Keratinocyte (primary cell): Measurements from ENCODE around the gene RAI1.

Source experiments
- CTCF ChIP-seq, 3 experiments: IDR thresholded peaks in 1 of 3; conservative IDR thresholded peaks in 1 of 3; optimal IDR thresholded peaks in 1 of 3; 2 replicates in 2 of 3; 3 replicates in 1 of 3; pipeline versions ENCODE3 to v1.5.1; 2011; ENCODE audit warnings: low read length in 3 of 3, mild to moderate bottlenecking in 3 of 3, moderate library complexity in 2 of 3, control low read depth in 1 of 3, inconsistent platforms in 1 of 3; ENCODE audit not compliant: insufficient read depth in 2 of 3; ENCODE audit errors: extremely low read depth in 1 of 3
- EZH2 ChIP-seq: IDR thresholded peaks from one replicate; pipeline ENCODE4 v1.6.1; 2012; ENCODE audit warnings: inconsistent platforms, mild to moderate bottlenecking, low read length, moderate library complexity

- no peak for TF ChIP-seq EZH2
- no peak for TF ChIP-seq CTCF (optimal IDR thresholded peaks at IDR 0.05 in 1 of 3, IDR thresholded peaks at IDR 0.05 in 1 of 3, conservative IDR thresholded peaks at IDR 0.05 in 1 of 3; ENCODE audit: extremely low read depth in 1 of 3, insufficient read depth in 2 of 3, low read length in 3 of 3)
These were observed 176.2 kb downstream of the RAI1 start for GRCh38 chr17:17857496-17857895.
